Subcutaneous abdominal adipose tissue (tissue), 5 donors: ENCODE results near the gene MYH11.

Experiments
- H3K27ac ChIP-seq: one replicate; pipeline ENCODE4 v1.7.0; 2013; ENCODE audit warnings: low read depth, mild to moderate bottlenecking, inconsistent platforms, low read length, moderate library complexity
- H3K27me3 ChIP-seq, 5 donors: one replicate each; pipeline ENCODE4 v1.7.0; 2013; ENCODE audit warnings: low read length in 5 of 5, inconsistent platforms in 1 of 5; ENCODE audit not compliant: control insufficient read depth in 5 of 5, insufficient read depth in 4 of 5
- H3K36me3 ChIP-seq, 5 donors: one replicate each; pipeline ENCODE4 v1.7.0; 2013; ENCODE audit warnings: low read length in 5 of 5; ENCODE audit not compliant: control insufficient read depth in 5 of 5, insufficient read depth in 5 of 5
- H3K4me1 ChIP-seq, 5 donors: one replicate each; pipeline ENCODE4 v1.7.0; 2013; ENCODE audit warnings: low read length in 5 of 5, mild to moderate bottlenecking in 3 of 5, moderate library complexity in 1 of 5; ENCODE audit not compliant: control insufficient read depth in 5 of 5, insufficient read depth in 5 of 5
- H3K4me3 ChIP-seq, 5 donors: one replicate each; pipeline ENCODE4 v1.7.0; 2013; ENCODE audit warnings: low read length in 5 of 5, low read depth in 1 of 5
- H3K9ac ChIP-seq, 5 donors: one replicate each; pipeline ENCODE4 v1.7.0; 2013; ENCODE audit warnings: low read length in 5 of 5, mild to moderate bottlenecking in 4 of 5, moderate library complexity in 3 of 5
- H3K9me3 ChIP-seq, 5 donors: one replicate each; pipeline ENCODE4 v1.7.0; 2013; ENCODE audit warnings: low read length in 5 of 5; ENCODE audit not compliant: control insufficient read depth in 5 of 5
- donor health status: healthy.
- donor health status: healthy.
- donor health status: healthy.
- donor health status: healthy.
- donor health status: healthy.

The MYH11 gene

GRCh38 chr16:15654591-15654990, 202.2 kb downstream of the MYH11 start:
- Histone ChIP-seq H3K27me3 (no peaks in the 10 kb centered on the region), H3K4me3 (no peak overlapping the region), H3K36me3 (peaks cover 0 to 3% (median 0%) of the 10 kb centered on the region in 5 donors), H3K9me3 (no peaks in the 10 kb centered on the region), H3K27ac (no peak overlapping the region), H3K9ac (no peak overlapping the region), H3K4me1 (peaks cover 2 to 13% (median 12%) of the 10 kb centered on the region in 5 donors)

GRCh38 chr16:15653227-15653626, 203.6 kb downstream of the MYH11 start:
- Histone ChIP-seq H3K4me3 (no peak overlapping the region), H3K27me3 (no peaks in the 10 kb centered on the region), H3K4me1 (peaks cover 3 to 18% (median 15%) of the 10 kb centered on the region in 5 donors), H3K9ac (no peak overlapping the region), H3K36me3 (peaks cover 0 to 3% (median 0%) of the 10 kb centered on the region in 5 donors), H3K27ac (no peak overlapping the region), H3K9me3 (no peaks in the 10 kb centered on the region)
